ENCODE results near the gene ABCF1.

DNA sequence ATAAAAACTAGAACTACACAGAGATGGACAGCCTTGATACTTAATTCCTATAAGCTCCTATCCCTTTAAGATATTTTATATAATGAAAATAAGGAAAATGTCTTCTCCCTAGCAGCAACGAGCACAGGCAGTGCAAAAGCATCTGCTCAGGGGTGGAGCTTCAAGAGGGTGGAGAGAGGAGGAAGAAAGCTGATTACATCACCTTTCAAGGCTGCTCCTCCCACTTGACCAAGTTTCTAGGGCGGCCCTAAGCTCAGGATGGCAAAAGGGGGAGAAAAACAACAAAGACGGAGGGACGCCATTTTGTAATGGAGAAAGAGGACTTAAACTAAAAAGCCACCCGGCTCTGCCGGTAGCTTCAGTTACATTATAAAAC is 43.6 kb downstream of the ABCF1 start:
- TF ChIP-seq POLR2A (IDR thresholded peaks at IDR 0.05) (peak; percentile 91 to 92), CTCF (IDR thresholded peaks at IDR 0.05) (no peak)

Measured in vagina (tissue), 2 donors.